Activated naive CD4-positive, alpha-beta T cell treated with anti-CD3 and anti-CD28 coated beads, Interleukin-2, amount 50 U/mL, for 24 hours (primary cell): ENCODE data around the gene SORCS2.
A peak's percentile ranks its signal among the peaks of the same experiment; 100 is the strongest.

Experiments used
- H3K27ac Mint-ChIP-seq: one replicate; pipeline ENCODE4 v1.8.0; 2021; ENCODE audit warnings: mild to moderate bottlenecking, mixed read lengths
- H3K27me3 Mint-ChIP-seq: one replicate; pipeline ENCODE4 v1.8.0; 2021; ENCODE audit warnings: mixed read lengths
- H3K36me3 Mint-ChIP-seq: one replicate; pipeline ENCODE4 v1.8.0; 2021; ENCODE audit warnings: mixed read lengths
- H3K4me1 Mint-ChIP-seq: one replicate; pipeline ENCODE4 v1.8.0; 2021; ENCODE audit warnings: mixed read lengths
- H3K4me3 Mint-ChIP-seq: one replicate; pipeline ENCODE4 v1.8.0; 2021; ENCODE audit warnings: mild to moderate bottlenecking, mixed read lengths
- H3K9me3 Mint-ChIP-seq: one replicate; pipeline ENCODE4 v1.8.0; 2021; ENCODE audit warnings: mixed read lengths

SORCS2 gene

DNA sequence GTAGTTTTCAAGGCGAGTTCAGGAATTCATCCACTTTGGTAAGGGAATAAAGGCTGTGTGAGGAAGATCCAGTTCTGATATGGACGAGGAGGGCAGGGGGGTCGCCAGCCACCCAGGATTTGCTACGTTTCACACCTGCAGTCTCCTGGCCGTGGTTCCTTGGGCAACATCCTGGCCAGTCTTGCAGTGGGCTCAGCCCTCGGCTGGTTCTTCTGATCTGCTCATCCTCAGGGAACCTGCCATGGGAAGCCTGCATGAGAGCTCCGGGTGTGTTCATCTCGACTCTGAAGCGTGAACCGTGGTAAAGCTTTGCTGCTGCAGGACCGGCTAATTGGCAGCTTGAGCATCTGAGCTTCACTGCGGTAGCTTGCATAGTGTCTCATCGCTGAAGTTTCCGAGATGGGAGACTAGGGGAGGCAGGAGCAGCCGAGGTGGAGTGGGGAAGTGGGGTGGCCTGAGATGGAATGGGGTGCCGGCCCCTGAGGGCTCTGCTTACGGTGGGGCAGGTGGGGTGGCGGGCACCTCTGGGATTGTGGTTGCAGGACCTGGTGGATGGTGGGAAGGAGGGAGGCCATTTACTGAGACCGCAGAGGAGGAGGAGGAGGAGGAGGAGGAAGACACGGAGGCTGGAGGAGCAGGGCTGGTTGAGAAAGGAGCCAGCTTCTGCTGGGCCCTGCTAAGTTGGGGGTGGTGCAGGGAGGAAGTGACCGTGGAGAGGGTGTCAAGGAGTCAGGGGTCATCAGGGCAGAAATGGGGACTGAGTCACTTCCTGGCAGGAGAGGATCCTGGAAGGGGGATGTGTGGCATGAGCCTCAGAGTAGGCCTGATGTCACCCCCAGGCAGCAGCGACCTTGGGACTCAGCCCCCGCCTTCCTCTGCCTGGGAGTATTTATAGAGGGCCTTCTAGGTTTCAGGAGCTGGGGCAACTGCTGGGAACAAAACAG lies 455.5 kb downstream of the SORCS2 start:
- H3K9me3 Mint-ChIP-seq = no peaks in the 10 kb centered on the region
- H3K27ac Mint-ChIP-seq = no peak overlapping the region
- peaks cover 6% of the 10 kb centered on the region for H3K27me3 Mint-ChIP-seq
- no peaks in the 10 kb centered on the region for H3K36me3 Mint-ChIP-seq
- no peak overlapping the region for H3K4me3 Mint-ChIP-seq
- peaks cover 20% of the 10 kb centered on the region for H3K4me1 Mint-ChIP-seq

DNA sequence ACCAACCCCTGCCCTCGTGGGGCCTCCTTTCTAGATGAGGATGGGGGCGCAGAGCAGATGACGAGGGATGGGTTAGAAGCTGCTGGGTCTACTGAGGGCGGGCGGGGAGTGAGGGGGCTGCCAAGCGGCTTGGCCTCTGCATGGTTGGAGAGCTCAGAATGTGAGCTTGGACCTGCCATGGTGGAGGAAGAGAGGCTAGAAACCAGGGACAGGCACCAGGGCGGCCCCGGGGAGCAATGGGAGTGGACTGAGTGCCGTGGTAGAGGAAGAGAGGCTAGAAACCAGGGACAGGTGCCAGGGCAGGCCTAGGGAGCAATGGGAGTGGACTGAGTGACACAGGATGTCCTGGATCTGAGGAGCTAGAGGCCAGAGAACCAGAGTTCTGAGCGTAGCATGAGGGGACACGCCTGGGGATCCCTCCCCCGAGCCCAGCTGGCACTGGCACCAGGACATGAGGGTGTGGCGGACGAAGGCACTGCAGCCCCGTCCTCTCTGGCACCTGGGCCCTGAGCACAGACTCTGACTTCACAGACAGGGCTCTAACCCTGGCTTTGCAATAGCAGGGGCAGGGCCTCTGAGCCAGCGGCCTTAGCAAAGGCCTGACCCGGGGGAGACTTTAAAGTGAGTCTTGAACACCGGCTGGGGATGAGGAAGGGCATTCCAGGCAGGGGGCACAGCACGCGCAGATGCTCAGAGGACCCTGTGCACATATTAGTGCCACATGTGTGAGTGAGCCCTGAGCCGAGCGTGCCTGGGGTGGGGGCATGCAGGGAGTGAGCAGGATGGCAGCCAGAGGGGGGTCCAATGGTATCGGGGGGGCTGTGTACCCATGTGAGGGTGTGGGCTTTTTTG lies 456.4 kb downstream of the SORCS2 start:
- Mint-ChIP-seq H3K4me1 (peaks cover 20% of the 10 kb centered on the region), H3K4me3 (peak overlapping the region; percentile 59), H3K36me3 (no peaks in the 10 kb centered on the region), H3K9me3 (no peaks in the 10 kb centered on the region), H3K27ac (peak overlapping the region; percentile 37), H3K27me3 (peaks cover 6% of the 10 kb centered on the region)

DNA sequence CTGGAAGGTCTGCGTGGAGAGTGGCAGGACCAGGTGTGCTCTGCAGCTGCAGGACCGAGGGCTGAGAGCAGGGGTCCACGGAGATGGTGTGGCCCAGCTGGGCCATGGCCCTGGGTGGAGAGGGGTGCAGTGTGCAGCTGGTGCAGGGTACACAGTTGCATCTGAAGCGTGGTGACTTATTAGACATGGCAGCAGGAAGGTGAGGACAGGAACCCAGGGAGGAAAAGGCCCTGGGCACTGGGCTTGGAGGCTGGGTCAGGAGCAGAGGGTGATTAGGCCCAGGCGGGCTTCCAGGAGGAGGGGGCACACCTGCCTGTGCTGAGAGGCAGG lies 457.0 kb downstream of the SORCS2 start:
- peak overlapping the region; percentile 37 for H3K27ac Mint-ChIP-seq
- peak overlapping the region; percentile 59 for H3K4me3 Mint-ChIP-seq
- peaks cover 6% of the 10 kb centered on the region for H3K27me3 Mint-ChIP-seq
- no peaks in the 10 kb centered on the region for H3K9me3 Mint-ChIP-seq
- H3K4me1 Mint-ChIP-seq = peaks cover 20% of the 10 kb centered on the region
- no peaks in the 10 kb centered on the region for H3K36me3 Mint-ChIP-seq

DNA sequence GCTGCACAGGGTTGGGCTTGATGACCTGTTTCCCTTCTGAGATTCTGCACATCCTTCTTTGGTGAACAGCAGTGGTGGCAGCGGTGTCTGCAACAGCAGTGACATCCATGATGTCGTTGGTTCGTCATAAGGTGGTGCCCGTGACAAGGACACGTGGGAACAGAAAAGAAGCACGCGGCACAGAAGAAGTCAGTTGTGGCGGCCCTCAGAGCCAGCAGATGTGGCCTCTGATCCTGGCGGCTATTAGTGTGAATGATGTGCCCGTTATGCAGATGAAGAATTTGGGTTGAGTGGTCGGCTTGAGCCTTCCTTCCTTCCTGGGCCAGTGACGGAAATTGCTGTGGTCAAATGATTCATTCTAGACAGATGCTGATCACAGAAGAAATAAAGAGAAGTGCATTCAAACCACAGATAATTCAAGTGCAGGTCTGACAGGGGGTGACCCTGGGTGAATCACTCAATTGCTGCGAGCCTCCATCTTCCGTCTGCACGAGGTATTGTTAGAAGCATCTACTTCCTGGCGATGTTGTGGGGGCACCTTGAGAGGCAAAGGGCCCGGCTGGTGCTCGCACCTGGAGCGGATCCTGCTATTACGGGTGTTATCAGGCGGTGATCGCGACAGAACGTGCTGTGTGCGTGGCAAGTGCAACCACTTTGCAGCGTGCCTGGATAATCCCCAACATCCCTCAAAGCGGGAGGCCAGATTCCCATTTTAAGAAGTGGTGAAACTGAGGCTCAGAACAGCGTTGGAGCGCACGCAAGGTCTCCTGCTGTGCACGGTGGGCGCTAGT lies 457.6 kb downstream of the SORCS2 start:
- Mint-ChIP-seq H3K9me3 (no peaks in the 10 kb centered on the region), H3K27me3 (peaks cover 7% of the 10 kb centered on the region), H3K4me3 (peak overlapping the region; percentile 2), H3K27ac (peak overlapping the region; percentile 37), H3K4me1 (peaks cover 20% of the 10 kb centered on the region), H3K36me3 (no peaks in the 10 kb centered on the region)

DNA sequence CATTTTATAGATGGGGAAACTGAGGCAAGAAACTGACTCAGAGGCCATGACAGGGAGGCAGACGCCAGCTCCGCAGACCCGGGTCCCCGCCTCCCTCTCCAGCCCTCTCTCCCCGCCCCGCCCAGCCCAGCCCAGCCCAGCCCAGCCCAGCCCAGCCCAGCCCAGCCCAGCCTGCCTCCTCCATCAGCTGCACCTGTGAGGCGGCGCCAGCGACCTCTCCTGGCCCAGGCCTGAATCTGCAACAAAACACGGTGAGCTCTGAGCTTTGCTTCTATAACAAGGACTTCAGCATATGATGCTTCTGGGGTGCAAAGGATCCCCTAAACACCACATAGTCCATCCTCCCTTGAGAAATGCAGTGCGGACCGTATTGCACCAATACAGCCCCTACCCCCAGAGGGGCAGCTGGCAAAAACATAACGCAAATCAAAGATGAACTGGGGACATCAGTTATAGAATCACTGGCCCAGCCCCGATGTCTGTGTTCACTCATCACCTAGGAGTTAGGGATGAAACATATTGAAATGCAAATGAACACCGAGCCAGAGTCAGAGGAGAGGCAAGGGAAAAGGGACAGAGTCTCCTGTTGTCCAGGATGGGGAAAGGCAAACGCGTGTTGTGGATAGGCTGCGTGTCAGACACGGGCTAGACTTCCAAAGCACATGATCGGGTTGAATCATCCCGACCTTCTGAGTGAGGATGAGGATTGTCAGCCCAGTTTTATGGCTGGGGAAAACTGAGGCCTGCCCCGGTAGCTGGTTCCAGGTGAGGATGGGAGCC lies 458.5 kb downstream of the SORCS2 start:
- Mint-ChIP-seq H3K9me3 (no peaks in the 10 kb centered on the region), H3K27ac (no peak overlapping the region), H3K27me3 (peaks cover 9% of the 10 kb centered on the region), H3K4me3 (no peak overlapping the region), H3K4me1 (peaks cover 20% of the 10 kb centered on the region), H3K36me3 (no peaks in the 10 kb centered on the region)

DNA sequence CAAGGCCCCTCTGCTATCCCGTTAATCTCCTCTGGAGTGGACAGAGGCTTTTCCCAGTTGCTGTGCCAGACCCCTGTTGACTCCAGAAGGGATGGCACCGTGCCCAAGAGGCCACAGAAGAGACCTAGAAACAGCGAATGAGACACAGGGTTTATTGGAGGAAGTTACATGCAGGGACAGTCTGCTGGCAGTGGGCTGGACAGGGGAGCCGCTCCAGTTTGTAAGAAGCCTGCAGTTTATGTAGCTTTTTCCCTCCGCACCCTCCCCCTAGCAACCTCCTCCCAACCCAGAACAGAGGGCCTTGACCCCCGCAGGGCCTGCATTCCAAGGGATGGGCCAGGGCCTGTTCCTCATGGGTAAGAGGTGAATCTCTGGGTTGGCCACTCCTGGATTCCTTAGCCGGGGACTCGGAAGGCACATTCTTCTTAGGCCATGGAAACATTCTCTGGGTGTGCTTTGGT lies 459.2 kb downstream of the SORCS2 start:
- Mint-ChIP-seq H3K27me3 (peaks cover 8% of the 10 kb centered on the region), H3K36me3 (no peaks in the 10 kb centered on the region), H3K4me3 (no peak overlapping the region), H3K27ac (no peak overlapping the region), H3K9me3 (no peaks in the 10 kb centered on the region), H3K4me1 (peaks cover 20% of the 10 kb centered on the region)

DNA sequence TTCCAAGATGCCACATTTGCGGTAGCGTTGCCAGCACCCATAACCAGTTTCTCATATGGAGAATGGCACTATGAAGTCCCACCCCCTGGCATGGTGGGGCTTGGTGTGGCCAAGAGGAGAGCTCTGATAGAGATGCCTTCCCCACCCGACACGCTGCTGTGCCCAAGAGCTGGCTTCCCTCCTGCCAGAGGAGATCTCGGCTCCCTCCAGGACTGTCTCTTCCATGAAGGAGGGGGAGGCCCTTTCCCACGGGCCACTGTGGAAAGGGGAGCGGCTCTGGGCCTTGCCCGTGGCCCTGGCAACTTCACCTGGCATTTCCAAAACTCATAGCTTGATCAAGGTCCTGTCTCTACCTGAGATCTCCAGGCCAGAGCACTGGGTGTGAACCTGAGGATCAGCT lies 459.7 kb downstream of the SORCS2 start:
- no peak overlapping the region for H3K27ac Mint-ChIP-seq
- H3K36me3 Mint-ChIP-seq = no peaks in the 10 kb centered on the region
- no peaks in the 10 kb centered on the region for H3K9me3 Mint-ChIP-seq
- H3K4me3 Mint-ChIP-seq = no peak overlapping the region
- peaks cover 8% of the 10 kb centered on the region for H3K27me3 Mint-ChIP-seq
- peaks cover 20% of the 10 kb centered on the region for H3K4me1 Mint-ChIP-seq

DNA sequence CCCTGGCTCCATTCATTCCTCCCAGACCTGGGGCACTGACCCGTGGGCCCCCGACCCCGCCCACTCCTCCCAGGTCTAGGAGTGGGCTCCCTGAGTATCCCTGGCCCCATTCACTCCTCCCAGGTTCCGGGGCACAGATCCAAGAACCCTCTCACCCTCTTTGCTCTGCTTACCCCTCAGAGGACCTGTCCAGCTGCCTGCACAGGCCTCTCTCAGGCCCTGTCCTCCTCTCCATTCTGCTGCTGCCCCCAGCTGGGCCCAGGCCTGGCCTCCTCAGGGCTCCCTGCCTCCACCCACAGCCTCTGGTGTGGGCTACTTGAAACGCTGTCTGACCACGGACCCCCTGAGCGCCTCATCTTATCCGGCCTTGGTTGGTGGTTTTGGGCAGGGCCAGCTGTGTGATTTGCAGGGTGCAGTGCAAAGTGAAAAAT lies 460.1 kb downstream of the SORCS2 start:
- Mint-ChIP-seq H3K27ac (no peak overlapping the region), H3K9me3 (no peaks in the 10 kb centered on the region), H3K27me3 (peaks cover 6% of the 10 kb centered on the region), H3K4me1 (peaks cover 20% of the 10 kb centered on the region), H3K36me3 (no peaks in the 10 kb centered on the region), H3K4me3 (no peak overlapping the region)

DNA sequence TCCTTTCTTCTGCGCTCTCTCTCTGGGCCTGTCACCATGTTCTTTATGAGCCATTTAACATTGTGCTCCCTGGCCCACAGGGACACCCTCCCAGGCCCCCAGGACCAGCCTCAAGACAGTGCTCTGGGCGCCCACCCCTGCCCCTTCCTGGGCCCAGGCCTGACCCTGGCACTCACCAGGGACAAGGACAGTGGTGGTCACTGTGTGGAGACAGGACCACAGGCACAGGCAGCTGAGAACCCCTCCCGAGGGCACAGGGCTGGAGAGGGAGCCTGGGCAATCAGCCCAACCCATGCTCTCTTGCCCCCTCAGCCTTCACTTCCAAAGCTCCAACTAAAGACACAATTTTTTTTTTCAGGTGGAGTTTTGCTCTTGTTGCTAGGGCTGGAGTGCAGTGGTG lies 460.6 kb downstream of the SORCS2 start:
- Mint-ChIP-seq H3K9me3 (no peaks in the 10 kb centered on the region), H3K4me1 (peaks cover 20% of the 10 kb centered on the region), H3K4me3 (no peak overlapping the region), H3K36me3 (no peaks in the 10 kb centered on the region), H3K27ac (no peak overlapping the region), H3K27me3 (peaks cover 6% of the 10 kb centered on the region)

DNA sequence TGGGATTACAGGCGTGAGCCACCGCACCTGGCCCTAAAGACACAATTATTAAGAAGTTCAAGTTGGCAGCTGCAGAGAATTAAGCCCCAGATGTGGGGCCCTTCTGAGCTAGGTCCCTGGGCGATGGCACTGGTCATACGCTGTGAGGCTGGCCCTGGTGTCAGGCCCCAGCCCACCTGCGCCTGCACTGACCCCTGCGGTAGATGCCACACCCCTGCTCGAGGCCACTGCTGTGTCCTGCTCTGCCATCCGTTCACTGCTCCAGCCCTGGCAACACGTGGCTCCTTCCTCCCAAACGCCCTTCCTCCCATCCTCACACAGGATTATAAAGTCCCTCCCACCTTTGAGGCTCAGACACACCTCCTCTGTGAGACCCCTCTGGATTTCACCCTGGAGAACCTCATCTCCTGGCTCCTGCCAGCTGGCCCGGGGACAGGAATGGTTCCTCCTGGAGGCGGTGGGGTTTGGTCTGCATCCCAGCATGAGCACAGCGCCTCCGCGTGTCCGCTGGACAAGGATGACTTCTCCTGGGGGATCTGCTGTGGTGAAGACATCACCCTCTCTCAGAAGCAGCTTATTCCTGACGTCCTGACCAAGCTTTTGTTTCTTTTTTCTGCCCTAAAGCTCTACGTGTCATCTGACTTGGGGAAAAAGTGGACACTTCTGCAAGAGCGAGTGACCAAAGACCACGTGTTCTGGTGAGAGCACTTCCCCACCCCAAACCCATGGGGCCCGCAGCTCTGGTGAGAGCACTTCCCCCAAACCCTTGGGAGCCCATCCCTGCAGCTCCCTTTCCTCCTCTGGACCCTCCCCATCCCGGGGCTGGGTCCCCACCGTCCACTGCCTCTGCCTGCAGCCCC lies 461.4 kb downstream of the SORCS2 start:
- peaks cover 20% of the 10 kb centered on the region for H3K4me1 Mint-ChIP-seq
- no peak overlapping the region for H3K4me3 Mint-ChIP-seq
- H3K27me3 Mint-ChIP-seq = peaks cover 6% of the 10 kb centered on the region
- no peaks in the 10 kb centered on the region for H3K36me3 Mint-ChIP-seq
- no peaks in the 10 kb centered on the region for H3K9me3 Mint-ChIP-seq
- H3K27ac Mint-ChIP-seq = no peak overlapping the region

DNA sequence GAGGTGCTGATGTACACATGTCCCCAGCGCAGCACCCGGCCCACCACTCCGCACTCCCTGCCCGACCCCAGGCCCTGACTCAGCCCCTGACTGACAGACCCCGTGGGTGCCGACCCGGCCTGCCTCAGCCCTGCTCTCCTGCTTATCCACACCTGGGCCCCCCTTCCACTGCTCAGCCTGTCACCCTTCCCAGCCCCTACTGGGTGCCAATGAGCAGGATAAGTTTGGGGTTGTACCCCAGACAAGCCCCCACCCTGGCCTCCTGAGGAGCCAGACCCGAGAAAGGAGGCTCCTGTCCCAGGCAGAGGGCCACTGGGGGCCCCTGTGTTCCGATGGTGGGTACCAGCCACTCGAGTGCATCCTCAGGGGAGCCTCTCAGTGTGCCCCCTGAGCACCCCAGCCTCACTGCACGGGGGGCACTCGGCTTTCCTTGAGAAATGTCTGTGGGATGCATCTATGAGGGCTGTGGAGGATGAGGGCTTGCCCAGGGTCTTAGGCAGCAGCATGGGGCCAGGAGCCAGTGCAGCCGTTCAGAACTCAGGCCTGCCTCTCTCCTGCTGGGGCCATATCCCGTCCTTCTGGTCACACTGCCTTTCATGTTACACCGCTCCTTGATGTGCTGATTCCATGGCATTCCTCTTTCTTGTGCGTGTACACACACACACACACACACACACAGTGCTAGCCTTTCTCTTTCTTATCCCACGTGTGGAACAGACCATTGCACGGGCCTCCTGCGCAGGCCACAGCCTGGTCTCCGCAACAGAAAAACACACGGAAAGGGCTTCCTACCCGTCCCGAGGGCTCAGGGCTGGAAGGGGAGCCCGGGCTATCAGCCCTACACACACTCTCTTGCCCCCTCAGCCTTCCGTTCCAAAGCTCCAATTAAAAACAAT lies 462.5 kb downstream of the SORCS2 start:
- Mint-ChIP-seq H3K4me3 (no peak overlapping the region), H3K36me3 (no peaks in the 10 kb centered on the region), H3K4me1 (peaks cover 9% of the 10 kb centered on the region), H3K9me3 (no peaks in the 10 kb centered on the region), H3K27ac (no peak overlapping the region), H3K27me3 (peaks cover 4% of the 10 kb centered on the region)

DNA sequence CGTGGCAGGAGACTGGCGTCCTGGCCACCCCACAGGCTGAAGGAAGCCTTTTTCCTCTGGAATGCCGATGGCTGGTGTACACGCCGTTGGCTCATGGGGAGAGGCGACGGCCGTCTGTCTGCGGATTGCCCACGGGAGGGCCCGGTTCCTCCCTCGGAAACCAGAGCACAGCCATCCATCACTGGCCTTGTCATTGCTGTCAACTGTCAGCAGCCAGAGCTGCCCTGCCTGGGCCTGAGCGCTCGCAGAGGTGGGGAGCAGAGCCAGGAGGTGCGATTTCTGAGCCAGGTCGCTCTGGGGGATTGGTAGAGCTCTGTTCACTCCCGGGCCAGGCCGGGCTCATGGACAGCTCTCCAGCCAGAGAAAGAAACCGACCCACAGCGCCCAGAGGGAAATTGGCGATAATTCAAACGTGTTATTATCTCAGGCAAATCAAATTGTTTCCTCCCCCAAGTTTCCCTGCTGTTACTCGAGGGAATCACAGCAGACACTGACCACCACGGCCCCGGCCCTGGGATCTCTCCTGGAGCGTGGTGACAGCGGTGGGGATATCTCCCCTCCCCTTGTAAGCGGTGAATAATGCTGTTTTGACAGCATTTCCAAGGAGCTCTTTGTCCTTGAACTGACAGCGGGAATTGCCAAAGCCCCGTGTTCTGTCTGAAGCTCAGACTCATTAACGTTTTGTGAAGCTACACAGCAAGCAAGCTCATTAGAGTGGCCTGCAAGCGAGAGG lies 463.3 kb downstream of the SORCS2 start:
- Mint-ChIP-seq H3K4me1 (peaks cover 3% of the 10 kb centered on the region), H3K9me3 (no peaks in the 10 kb centered on the region), H3K36me3 (no peaks in the 10 kb centered on the region), H3K27ac (no peak overlapping the region), H3K27me3 (peaks cover 4% of the 10 kb centered on the region), H3K4me3 (no peak overlapping the region)
